K562 (cell line): Measurements from ENCODE around the gene PLXNA3. TPM values are rescaled to one million over a fixed set of nuclear protein-coding genes. Genes with fewer than 3 reads are reported as not detected.

Experiments used
- ATAC-seq: fragments of 200-7000 bp; cut with Tn5 transposase; 3 replicates; pipeline ENCODE4 v1.9.1; 2020; ENCODE audit warnings: moderate library complexity
- BruUV-seq: library from RNA; stranded (reverse); fragments of 400-500 nt; replicated peaks from 2 replicates; lab custom pipeline; 2021; lab: Mats Ljungman, UMichigan
- CTCF ChIA-PET: fragments of 300-600 bp; formaldehyde crosslinking; extraction: SDS; loops from one replicate; lab custom pipeline; 2021; ENCODE audit warnings: low intra/inter-chr PET ratio; lab: Yijun Ruan, JAX
- POLR2A ChIA-PET: fragments of 300-600, 350-650 bp; sonication (Branson Sonifier 250); formaldehyde crosslinking; extraction: SDS; loops from one replicate; lab custom pipeline; 2021; ENCODE audit warnings: antibody characterized with exemption, inconsistent platforms; lab: Yijun Ruan, JAX
- DNase-seq, 4 experiments: peaks; one replicate each; pipeline versions ENCODE4 v3.0.0 to v3.0.0-alpha.2; 2011 to 2018; ENCODE audit warnings: low spot score in 3 of 4, mixed read lengths in 3 of 4; ENCODE audit errors: extremely low read depth in 1 of 4
- FAIRE-seq: peaks from 2 replicates; lab custom pipeline; 2011; peaks lifted over from hg19 to GRCh38; lab: Jason Lieb, UNC
- H2AFZ ChIP-seq: 2 replicates; pipeline ENCODE4 v1.6.0; 2011; ENCODE audit warnings: low read depth, low read length, control low read depth, inconsistent platforms
- H3K27ac ChIP-seq: fragments of 200-600 bp; 3 replicates; pipeline ENCODE4 v1.8.0; 2011; ENCODE audit warnings: low read depth, mild to moderate bottlenecking, control low read depth, inconsistent platforms, low read length, moderate library complexity, mixed read lengths; ENCODE audit errors: extremely low read depth
- H3K27me3 ChIP-seq, 2 experiments: fragments of 300-600 bp in 1 of 2; 2 replicates in 1 of 2; 3 replicates in 1 of 2; pipeline versions ENCODE4 v1.6.0 to v1.8.0; 2011; ENCODE audit warnings: inconsistent platforms in 2 of 2, low read length in 2 of 2, mild to moderate bottlenecking in 1 of 2, mixed read lengths in 1 of 2, moderate library complexity in 1 of 2; ENCODE audit not compliant: control insufficient read depth in 2 of 2, insufficient read depth in 2 of 2
- H3K36me3 ChIP-seq: fragments of 300-600 bp; 3 replicates; pipeline ENCODE4 v1.8.0; 2011; ENCODE audit warnings: mild to moderate bottlenecking, low read length, inconsistent platforms; ENCODE audit not compliant: control insufficient read depth, insufficient read depth
- H3K4me1 ChIP-seq, 2 experiments: fragments of 200-600 bp in 1 of 2; replicated peaks in 1 of 2; 2 replicates in 1 of 2; 3 replicates in 1 of 2; pipeline versions ENCODE4 v1.5.1 to v1.8.0; 2011; ENCODE audit warnings: inconsistent platforms in 2 of 2, low read length in 2 of 2, mild to moderate bottlenecking in 1 of 2, mixed read lengths in 1 of 2, moderate library complexity in 1 of 2; ENCODE audit not compliant: control insufficient read depth in 2 of 2, insufficient read depth in 2 of 2
- H3K4me2 ChIP-seq: 2 replicates; pipeline ENCODE4 v1.6.1; 2011; ENCODE audit warnings: low read length, control low read depth, inconsistent platforms, mixed read lengths; ENCODE audit not compliant: insufficient read depth
- H3K4me3 ChIP-seq: fragments of 200-600 bp; sonication (generic), shearing (Covaris generic); 2 replicates; pipeline ENCODE4 v1.5.1; 2016; ENCODE audit warnings: control low read depth, inconsistent platforms
- H3K79me2 ChIP-seq: fragments of 200-600 bp; 3 replicates; pipeline ENCODE4 v1.8.0; 2011; ENCODE audit warnings: low read length, inconsistent platforms; ENCODE audit not compliant: control insufficient read depth, insufficient read depth
- H3K9ac ChIP-seq, 2 experiments: 2 replicates each; pipeline versions ENCODE4 v1.6.0 to v1.6.1; 2011; ENCODE audit warnings: low read depth in 2 of 2, low read length in 2 of 2, control low read depth in 1 of 2, inconsistent platforms in 1 of 2, mild to moderate bottlenecking in 1 of 2, mixed read lengths in 1 of 2; ENCODE audit not compliant: insufficient read depth in 1 of 2
- H3K9me1 ChIP-seq: one replicate; pipeline ENCODE4 v1.6.0; 2011; ENCODE audit warnings: inconsistent platforms, mild to moderate bottlenecking, low read length, moderate library complexity; ENCODE audit not compliant: control insufficient read depth, insufficient read depth
- H3K9me3 ChIP-seq: replicated peaks from 2 replicates; pipeline ENCODE4 v1.5.1; 2011; ENCODE audit warnings: low read depth, low read length, inconsistent platforms; ENCODE audit not compliant: control insufficient read depth, insufficient read depth
- H4K20me1 ChIP-seq: replicated peaks from 2 replicates; pipeline ENCODE4 v1.6.1; 2011; ENCODE audit warnings: low read length, inconsistent platforms, mixed read lengths; ENCODE audit not compliant: control insufficient read depth, insufficient read depth
- KDM5B ChIP-seq: fragments of 200-600 bp; sonication (generic); IDR thresholded peaks from 2 replicates; pipeline ENCODE4 v1.6.1; 2012; ENCODE audit warnings: low read depth, mild to moderate bottlenecking, moderate library complexity, low read length, control low read depth, inconsistent platforms; ENCODE audit not compliant: insufficient replicate concordance
- MAZ ChIP-seq, 2 experiments: fragments of 450-650 bp in 1 of 2; sonication (generic) in 1 of 2; formaldehyde crosslinking; IDR thresholded peaks in 1 of 2; conservative IDR thresholded peaks in 1 of 2; 2 replicates each; pipeline versions ENCODE4 v1.4.0 to v1.5.0; 2020; ENCODE audit warnings: mild to moderate bottlenecking in 1 of 2, missing genetic modification reagents in 1 of 2
- NFATC3 ChIP-seq: fragments of 450-650 bp; IDR thresholded peaks from 2 replicates; pipeline ENCODE4 v1.6.1; 2017; ENCODE audit warnings: mild to moderate bottlenecking
- PHF8 ChIP-seq: fragments of 200-600 bp; sonication (generic); IDR thresholded peaks from 2 replicates; pipeline ENCODE4 v1.6.1; 2012; ENCODE audit warnings: mixed run types, mild to moderate bottlenecking, inconsistent platforms, low read length, moderate library complexity, borderline replicate concordance
- PTTG1 ChIP-seq: fragments of 450-650 bp; IDR thresholded peaks from 2 replicates; pipeline ENCODE4 v1.6.1; 2016; ENCODE audit warnings: low read depth, mild to moderate bottlenecking, missing genetic modification characterization, missing compliant biosample characterization
- RBFOX2 ChIP-seq: fragments of 200-400 bp; formaldehyde crosslinking; IDR thresholded peaks from 2 replicates; pipeline ENCODE4 v1.6.1; 2017; ENCODE audit warnings: low read depth, mild to moderate bottlenecking, low read length, moderate library complexity
- SLC30A9 ChIP-seq: fragments of 250-450 bp; sonication (Bioruptor Pico); IDR thresholded peaks from 2 replicates; pipeline ENCODE4 v1.8.0; 2022; ENCODE audit warnings: mild to moderate bottlenecking, moderate library complexity
- TEAD4 ChIP-seq, 2 experiments: sonication (generic) in 1 of 2; formaldehyde crosslinking in 1 of 2; IDR thresholded peaks; 2 replicates each; pipeline versions ENCODE4 v1.6.1 to v1.8.0; 2012 to 2022; ENCODE audit warnings: borderline replicate concordance in 1 of 2, inconsistent platforms in 1 of 2, low read length in 1 of 2, mild to moderate bottlenecking in 1 of 2, missing genetic modification reagents in 1 of 2
- TOE1 ChIP-seq, 2 experiments: fragments of 450-650 bp in 1 of 2; sonication (generic) in 1 of 2; formaldehyde crosslinking in 1 of 2; IDR thresholded peaks; 2 replicates each; pipeline versions ENCODE4 v1.7.1 to v1.8.0; 2016 to 2022; ENCODE audit warnings: borderline replicate concordance in 2 of 2, mild to moderate bottlenecking in 2 of 2, antibody characterized with exemption in 1 of 2, inconsistent platforms in 1 of 2, low read depth in 1 of 2, missing genetic modification reagents in 1 of 2, moderate library complexity in 1 of 2
- TRIM24 ChIP-seq, 2 experiments: fragments of 450-650 bp; IDR thresholded peaks; 2 replicates each; pipeline ENCODE4 v1.6.1; 2016
- ZNF75A ChIP-seq: fragments of 450-650 bp; formaldehyde crosslinking; IDR thresholded peaks from 2 replicates; pipeline ENCODE4 v1.4.0; 2020; ENCODE audit warnings: mild to moderate bottlenecking
- WGBS: fragments of 100-300 bp; shearing (Covaris generic); methylation state at CpG from one replicate; pipeline ENCODE4 v1.1.6; 2016; ENCODE audit warnings: low coverage, mixed read lengths; ENCODE audit not compliant: insufficient coverage; ENCODE audit errors: missing lambda C conversion rate; 5-methylcytosine and 5-hydroxymethylcytosine counted together
- in situ Hi-C: fragments of 300-500 bp; cut with MboI; formaldehyde crosslinking; loops from 4 replicates; pipeline ENCODE4 v1.15.0; 2018; ENCODE audit warnings: inconsistent platforms, mixed read lengths
- intact Hi-C: fragments of 100-400 bp; cut with micrococcal nuclease; formaldehyde crosslinking; loops from 2 replicates; pipeline ENCODE4 v1.14.2; 2022
- polyA plus RNA-seq, 8 experiments: library from polyadenylated mRNA; depleted of rRNA in 4 of 8; stranded (reverse) in 5 of 8; unstranded in 3 of 8; fragments of >200 nt; fragmentation: Nextera tagmentation in 2 of 8; fragmentation: Illumina TruSeq in 1 of 8; extraction: Ambion mirVana in 2 of 8; extraction: Trizol in 1 of 8; gene quantifications; 2 replicates each; pipeline versions ENCODE4 v1.2.1 to v1.2.3, GENCODE V29; 2011 to 2014; ENCODE audit warnings: inconsistent platforms in 1 of 8, missing spikeins in 1 of 8
- total RNA-seq, 7 experiments: library from RNA; depleted of rRNA in 6 of 7; stranded (reverse); fragments of >200 nt in 6 of 7; fragmentation: Illumina TruSeq in 2 of 7; extraction: Trizol in 2 of 7; gene quantifications; 2 replicates each; pipeline versions ENCODE4 v1.2.1 to v1.2.3, GENCODE V29; 2011 to 2021; ENCODE audit warnings: low replicate concordance in 1 of 7
- TF ChIP-seq, protein P1 (sequence below): fragments of 200-800 bp; sonication (Bioruptor generic); IDR thresholded peaks from 2 replicates; pipeline ENCODE4 v1.6.1; 2017; ENCODE audit warnings: missing genetic modification characterization, missing compliant biosample characterization
- TF ChIP-seq, protein P2 (sequence below): sonication (generic); formaldehyde crosslinking; IDR thresholded peaks from 2 replicates; pipeline ENCODE4 v1.8.0; 2022; ENCODE audit warnings: missing genetic modification reagents, mild to moderate bottlenecking, borderline replicate concordance

Gene PLXNA3
- total and polyA plus RNA-seq, 9 of the 15 experiments (the other 6 are each of a cell fraction or from before 2014, with no cell fraction given): 0.32 to 47.8 (median 7.5) TPM

DNA sequence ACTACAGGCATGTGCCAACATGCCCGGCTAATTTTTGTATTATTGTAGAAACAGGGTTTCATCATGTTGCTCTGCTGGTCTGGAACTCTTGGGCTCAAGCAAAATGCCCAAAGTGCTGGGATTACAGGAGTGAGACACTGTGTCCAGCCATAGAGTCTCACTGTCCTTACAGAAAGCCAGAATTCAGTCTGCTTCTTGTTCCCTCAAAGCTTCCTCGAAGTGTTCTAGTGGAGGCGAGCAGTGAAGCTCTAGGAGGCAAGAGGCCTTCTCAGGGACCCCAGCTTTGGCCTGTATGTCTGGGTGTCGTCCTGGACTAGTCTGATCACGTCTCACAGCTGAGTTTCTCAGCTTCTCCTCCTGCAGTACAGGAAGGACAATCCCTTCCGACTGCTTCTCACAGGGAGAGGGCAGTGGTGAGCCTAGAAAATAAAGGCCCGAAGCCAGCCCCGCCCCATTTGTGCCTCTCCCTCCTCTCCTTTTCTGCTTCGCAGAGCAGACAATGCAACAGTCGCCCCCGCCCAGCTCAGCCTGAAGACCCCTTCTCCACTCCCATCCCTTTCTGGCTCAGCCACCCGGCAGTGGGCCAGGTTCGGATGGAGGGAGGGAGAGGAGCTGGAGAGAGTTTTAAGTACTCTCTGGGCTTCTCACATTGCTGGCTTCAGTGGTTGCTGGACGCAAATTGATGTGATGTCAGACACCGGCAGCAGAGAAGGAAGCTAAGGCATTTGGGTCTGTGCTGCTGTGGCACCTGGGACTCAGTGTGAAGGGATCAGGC, 69.0 kb downstream of the PLXNA3 start:
- Histone ChIP-seq H3K9me1 (no peaks in the 10 kb centered on the region), H3K4me3 (no peak overlapping the region), H3K4me2 (peak overlapping the region; percentile 68), H3K9ac (peak overlapping the region; percentile 49 to 86), H2AFZ (peak overlapping the region; percentile 85), H3K27ac (peak overlapping the region; percentile 68), H3K27me3 (no peaks in the 10 kb centered on the region), H3K9me3 (no peaks in the 10 kb centered on the region), H3K4me1 (peaks cover 8 to 17% of the 10 kb centered on the region in 2 experiments; a peak in 4 of 5 replicates), H3K36me3 (peaks cover 15% of the 10 kb centered on the region; the same call in 2 of the 3 replicates), H3K79me2 (no peaks in the 10 kb centered on the region), H4K20me1 (no peaks in the 10 kb centered on the region)
- ChIA-PET CTCF (no interaction called here), POLR2A (interaction anchor here (0.5 to 1.8 kb wide), 18 partner anchors 10 to 1075 kb away, joined by 3 to 9 read pairs (median 4); partner anchors contain the start of genes DNASE1L1, FAM50A, PLXNA3 and SLC10A3)
- WGBS: 15% methylated on average over 9 of the region's 15 CpGs
- no TSS peak for BruUV-seq
- ATAC-seq (peak; percentile 95), FAIRE-seq (peak; percentile 95), DNase-seq (peak; percentile 67 to 86 (median 70))
- in situ Hi-C loops (loop anchor here (25.0 kb wide), 1 partner anchor 365 kb away; no protein-coding TSS in a partner anchor), intact Hi-C loops (loop anchor here (5.0 kb wide), 2 partner anchors 35 to 100 kb away; partner anchors contain the start of genes ATP6AP1 and SLC10A3)
- no peak for TF ChIP-seq NFATC3
- no peak for TF ChIP-seq SLC30A9 (CRISPR knock-in tag)
- peak; percentile 29 for TF ChIP-seq KDM5B
- TF ChIP-seq, protein P1, sequence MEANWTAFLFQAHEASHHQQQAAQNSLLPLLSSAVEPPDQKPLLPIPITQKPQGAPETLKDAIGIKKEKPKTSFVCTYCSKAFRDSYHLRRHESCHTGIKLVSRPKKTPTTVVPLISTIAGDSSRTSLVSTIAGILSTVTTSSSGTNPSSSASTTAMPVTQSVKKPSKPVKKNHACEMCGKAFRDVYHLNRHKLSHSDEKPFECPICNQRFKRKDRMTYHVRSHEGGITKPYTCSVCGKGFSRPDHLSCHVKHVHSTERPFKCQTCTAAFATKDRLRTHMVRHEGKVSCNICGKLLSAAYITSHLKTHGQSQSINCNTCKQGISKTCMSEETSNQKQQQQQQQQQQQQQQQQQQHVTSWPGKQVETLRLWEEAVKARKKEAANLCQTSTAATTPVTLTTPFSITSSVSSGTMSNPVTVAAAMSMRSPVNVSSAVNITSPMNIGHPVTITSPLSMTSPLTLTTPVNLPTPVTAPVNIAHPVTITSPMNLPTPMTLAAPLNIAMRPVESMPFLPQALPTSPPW (CRISPR knock-in tag): peak; percentile 74
- TF ChIP-seq ZNF75A (CRISPR knock-in tag): no peak
- peak; percentile 28; the same call in 1 of the 2 replicates for TF ChIP-seq PHF8
- no peak for TF ChIP-seq PTTG1 (tag)
- peak in 1 of 2 experiments; percentile 65; a peak in 2 of 4 replicates for TF ChIP-seq MAZ (CRISPR knock-in tag; conservative IDR thresholded peaks at IDR 0.05 in 1 of 2, IDR thresholded peaks at IDR 0.05 in 1 of 2)
- TF ChIP-seq TEAD4 (IDR thresholded peaks at IDR 0.05; ENCODE audit: low read length): 0 out of 2 replicates have a peak, but pooled peaks have one; percentile 13
- no peak for TF ChIP-seq TEAD4 (CRISPR knock-in tag; IDR thresholded peaks at IDR 0.05; ENCODE audit: borderline replicate concordance)
- TF ChIP-seq, protein P2, sequence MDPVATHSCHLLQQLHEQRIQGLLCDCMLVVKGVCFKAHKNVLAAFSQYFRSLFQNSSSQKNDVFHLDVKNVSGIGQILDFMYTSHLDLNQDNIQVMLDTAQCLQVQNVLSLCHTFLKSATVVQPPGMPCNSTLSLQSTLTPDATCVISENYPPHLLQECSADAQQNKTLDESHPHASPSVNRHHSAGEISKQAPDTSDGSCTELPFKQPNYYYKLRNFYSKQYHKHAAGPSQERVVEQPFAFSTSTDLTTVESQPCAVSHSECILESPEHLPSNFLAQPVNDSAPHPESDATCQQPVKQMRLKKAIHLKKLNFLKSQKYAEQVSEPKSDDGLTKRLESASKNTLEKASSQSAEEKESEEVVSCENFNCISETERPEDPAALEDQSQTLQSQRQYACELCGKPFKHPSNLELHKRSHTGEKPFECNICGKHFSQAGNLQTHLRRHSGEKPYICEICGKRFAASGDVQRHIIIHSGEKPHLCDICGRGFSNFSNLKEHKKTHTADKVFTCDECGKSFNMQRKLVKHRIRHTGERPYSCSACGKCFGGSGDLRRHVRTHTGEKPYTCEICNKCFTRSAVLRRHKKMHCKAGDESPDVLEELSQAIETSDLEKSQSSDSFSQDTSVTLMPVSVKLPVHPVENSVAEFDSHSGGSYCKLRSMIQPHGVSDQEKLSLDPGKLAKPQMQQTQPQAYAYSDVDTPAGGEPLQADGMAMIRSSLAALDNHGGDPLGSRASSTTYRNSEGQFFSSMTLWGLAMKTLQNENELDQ (CRISPR knock-in tag): no peak
- 0 out of 2 replicates have a peak, but pooled peaks have one; percentile 22 for TF ChIP-seq RBFOX2
- no peak for TF ChIP-seq TRIM24 (IDR thresholded peaks at IDR 0.05)
- no peak; the same call in 1 of the 2 replicates for TF ChIP-seq TOE1 (IDR thresholded peaks at IDR 0.05; ENCODE audit: borderline replicate concordance)
- no peak for TF ChIP-seq TOE1 (CRISPR knock-in tag; IDR thresholded peaks at IDR 0.05; ENCODE audit: borderline replicate concordance, low read depth)
